ENCODE results near the gene ZFAND3.

GRCh38 chr6:37930288-37930971 lies 110.9 kb downstream of the ZFAND3 start:
- TF ChIP-seq POLR2A (IDR thresholded peaks at IDR 0.05; ENCODE audit: low read depth, low read length) (no peak), CTCF (IDR thresholded peaks at IDR 0.05; ENCODE audit: extremely low read depth in 1 of 2, insufficient read depth in 1 of 2, low read depth in 1 of 2, low read length in 2 of 2) (no peak), POLR2AphosphoS5 (IDR thresholded peaks at IDR 0.05; ENCODE audit: insufficient read depth, low read depth, low read length) (no peak), EZH2 (IDR thresholded peaks at IDR 0.05; ENCODE audit: borderline replicate concordance, low read depth, low read length, severe bottlenecking) (no peak), FOS (IDR thresholded peaks at IDR 0.05; ENCODE audit: borderline replicate concordance, insufficient read depth, low read length) (no peak), MAX (IDR thresholded peaks at IDR 0.05; ENCODE audit: insufficient read depth, insufficient read length) (no peak), JUN (IDR thresholded peaks at IDR 0.05; ENCODE audit: borderline replicate concordance, insufficient read depth, insufficient read length, low read depth) (no peak)
